A549 (cell line): ENCODE results near the gene RELT.

Source experiments
- BHLHE40 ChIP-seq: IDR thresholded peaks from 2 replicates; pipeline ENCODE4 v1.6.1; 2012; ENCODE audit warnings: low read depth, low read length, inconsistent platforms
- CEBPB ChIP-seq, 2 experiments: fragments of >200 bp in 1 of 2; sonication (Bioruptor Twin) in 1 of 2; formaldehyde crosslinking in 1 of 2; IDR thresholded peaks; 2 replicates each; pipeline ENCODE4 v1.6.1; 2012 to 2016
- EP300 ChIP-seq, 2 experiments: fragments of >200 bp; sonication (Bioruptor Twin); formaldehyde crosslinking; IDR thresholded peaks; 2 replicates in 1 of 2; 3 replicates in 1 of 2; pipeline ENCODE4 v1.6.1; 2016 to 2017
- JUN ChIP-seq, 2 experiments: fragments of >200 bp; sonication (Bioruptor Twin); formaldehyde crosslinking; IDR thresholded peaks; 2 replicates in 1 of 2; 3 replicates in 1 of 2; pipeline ENCODE4 v1.6.1; 2016 to 2017
- MYC ChIP-seq: IDR thresholded peaks from 2 replicates; pipeline ENCODE4 v1.6.1; 2012; ENCODE audit warnings: mild to moderate bottlenecking, inconsistent platforms, low read length, improper control_type of control experiment, borderline replicate concordance
- RAD21 ChIP-seq, 2 experiments: fragments of >200 bp in 1 of 2; sonication (Bioruptor Twin) in 1 of 2; formaldehyde crosslinking in 1 of 2; IDR thresholded peaks in 1 of 2; conservative IDR thresholded peaks in 1 of 2; 2 replicates in 1 of 2; 3 replicates in 1 of 2; pipeline ENCODE4 v1.6.1; 2012 to 2018; ENCODE audit warnings: inconsistent platforms in 1 of 2
- SREBF2 ChIP-seq: fragments of 450-650 bp; IDR thresholded peaks from 2 replicates; pipeline ENCODE4 v1.6.1; 2014; ENCODE audit warnings: mild to moderate bottlenecking, moderate library complexity
- TP53 ChIP-seq: fragments of 250-450 bp; sonication (Bioruptor Pico); IDR thresholded peaks from 2 replicates; pipeline ENCODE4 v1.5.0; 2021; ENCODE audit warnings: mild to moderate bottlenecking, moderate library complexity
- TF ChIP-seq, protein P1 (sequence below): fragments of >200 bp; sonication (Bioruptor Twin); formaldehyde crosslinking; IDR thresholded peaks from 3 replicates; pipeline ENCODE4 v1.5.1; 2016
- TF ChIP-seq, protein P2 (sequence below): IDR thresholded peaks from 2 replicates; pipeline ENCODE4 v1.6.1; 2012; ENCODE audit warnings: low read depth, borderline replicate concordance
- TF ChIP-seq, protein P3 (sequence below): fragments of 200-600 bp; sonication (generic); IDR thresholded peaks from 2 replicates; pipeline ENCODE4 v1.6.1; 2016; ENCODE audit warnings: antibody characterized with exemption, mild to moderate bottlenecking, moderate library complexity

DNA sequence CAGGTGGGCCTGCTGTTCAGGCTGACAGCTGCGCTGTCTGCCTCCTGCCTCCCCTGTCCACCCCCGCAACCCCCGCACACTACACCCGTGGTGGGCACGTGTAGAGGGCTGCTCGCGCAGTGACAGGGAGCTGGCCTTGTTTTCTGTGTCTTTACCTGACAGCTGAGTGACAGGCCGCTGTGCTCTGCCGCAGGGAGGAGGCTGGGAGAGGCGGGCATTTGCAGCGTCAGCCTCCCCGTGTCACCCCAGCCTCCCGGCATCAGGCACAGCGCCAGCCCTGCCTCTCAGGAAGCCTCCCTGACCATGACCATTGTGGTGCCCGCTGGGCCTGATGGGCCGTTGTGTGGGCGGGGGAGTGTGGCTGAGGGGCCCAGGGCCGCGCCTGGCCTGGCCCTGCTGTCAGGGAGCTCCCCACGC is 32.0 kb upstream of the RELT start:
- TF ChIP-seq, protein P1, sequence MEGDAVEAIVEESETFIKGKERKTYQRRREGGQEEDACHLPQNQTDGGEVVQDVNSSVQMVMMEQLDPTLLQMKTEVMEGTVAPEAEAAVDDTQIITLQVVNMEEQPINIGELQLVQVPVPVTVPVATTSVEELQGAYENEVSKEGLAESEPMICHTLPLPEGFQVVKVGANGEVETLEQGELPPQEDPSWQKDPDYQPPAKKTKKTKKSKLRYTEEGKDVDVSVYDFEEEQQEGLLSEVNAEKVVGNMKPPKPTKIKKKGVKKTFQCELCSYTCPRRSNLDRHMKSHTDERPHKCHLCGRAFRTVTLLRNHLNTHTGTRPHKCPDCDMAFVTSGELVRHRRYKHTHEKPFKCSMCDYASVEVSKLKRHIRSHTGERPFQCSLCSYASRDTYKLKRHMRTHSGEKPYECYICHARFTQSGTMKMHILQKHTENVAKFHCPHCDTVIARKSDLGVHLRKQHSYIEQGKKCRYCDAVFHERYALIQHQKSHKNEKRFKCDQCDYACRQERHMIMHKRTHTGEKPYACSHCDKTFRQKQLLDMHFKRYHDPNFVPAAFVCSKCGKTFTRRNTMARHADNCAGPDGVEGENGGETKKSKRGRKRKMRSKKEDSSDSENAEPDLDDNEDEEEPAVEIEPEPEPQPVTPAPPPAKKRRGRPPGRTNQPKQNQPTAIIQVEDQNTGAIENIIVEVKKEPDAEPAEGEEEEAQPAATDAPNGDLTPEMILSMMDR = no peak
- no peak for TF ChIP-seq MYC
- TF ChIP-seq SREBF2 = no peak
- no peak for TF ChIP-seq BHLHE40
- no peak for TF ChIP-seq JUN (IDR thresholded peaks at IDR 0.05)
- TF ChIP-seq RAD21 (conservative IDR thresholded peaks at IDR 0.05 in 1 of 2, IDR thresholded peaks at IDR 0.05 in 1 of 2) = no peak
- no peak for TF ChIP-seq CEBPB (IDR thresholded peaks at IDR 0.05)
- TF ChIP-seq, protein P2, sequence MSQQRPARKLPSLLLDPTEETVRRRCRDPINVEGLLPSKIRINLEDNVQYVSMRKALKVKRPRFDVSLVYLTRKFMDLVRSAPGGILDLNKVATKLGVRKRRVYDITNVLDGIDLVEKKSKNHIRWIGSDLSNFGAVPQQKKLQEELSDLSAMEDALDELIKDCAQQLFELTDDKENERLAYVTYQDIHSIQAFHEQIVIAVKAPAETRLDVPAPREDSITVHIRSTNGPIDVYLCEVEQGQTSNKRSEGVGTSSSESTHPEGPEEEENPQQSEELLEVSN = no peak
- TF ChIP-seq, protein P3, sequence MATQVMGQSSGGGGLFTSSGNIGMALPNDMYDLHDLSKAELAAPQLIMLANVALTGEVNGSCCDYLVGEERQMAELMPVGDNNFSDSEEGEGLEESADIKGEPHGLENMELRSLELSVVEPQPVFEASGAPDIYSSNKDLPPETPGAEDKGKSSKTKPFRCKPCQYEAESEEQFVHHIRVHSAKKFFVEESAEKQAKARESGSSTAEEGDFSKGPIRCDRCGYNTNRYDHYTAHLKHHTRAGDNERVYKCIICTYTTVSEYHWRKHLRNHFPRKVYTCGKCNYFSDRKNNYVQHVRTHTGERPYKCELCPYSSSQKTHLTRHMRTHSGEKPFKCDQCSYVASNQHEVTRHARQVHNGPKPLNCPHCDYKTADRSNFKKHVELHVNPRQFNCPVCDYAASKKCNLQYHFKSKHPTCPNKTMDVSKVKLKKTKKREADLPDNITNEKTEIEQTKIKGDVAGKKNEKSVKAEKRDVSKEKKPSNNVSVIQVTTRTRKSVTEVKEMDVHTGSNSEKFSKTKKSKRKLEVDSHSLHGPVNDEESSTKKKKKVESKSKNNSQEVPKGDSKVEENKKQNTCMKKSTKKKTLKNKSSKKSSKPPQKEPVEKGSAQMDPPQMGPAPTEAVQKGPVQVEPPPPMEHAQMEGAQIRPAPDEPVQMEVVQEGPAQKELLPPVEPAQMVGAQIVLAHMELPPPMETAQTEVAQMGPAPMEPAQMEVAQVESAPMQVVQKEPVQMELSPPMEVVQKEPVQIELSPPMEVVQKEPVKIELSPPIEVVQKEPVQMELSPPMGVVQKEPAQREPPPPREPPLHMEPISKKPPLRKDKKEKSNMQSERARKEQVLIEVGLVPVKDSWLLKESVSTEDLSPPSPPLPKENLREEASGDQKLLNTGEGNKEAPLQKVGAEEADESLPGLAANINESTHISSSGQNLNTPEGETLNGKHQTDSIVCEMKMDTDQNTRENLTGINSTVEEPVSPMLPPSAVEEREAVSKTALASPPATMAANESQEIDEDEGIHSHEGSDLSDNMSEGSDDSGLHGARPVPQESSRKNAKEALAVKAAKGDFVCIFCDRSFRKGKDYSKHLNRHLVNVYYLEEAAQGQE = no peak
- no peak for TF ChIP-seq TP53 (CRISPR knock-in tag)
- no peak for TF ChIP-seq EP300 (IDR thresholded peaks at IDR 0.05)
